GM18499 (cell line): ENCODE results near the gene CTNNBIP1.

ENCODE experiments used
- ATAC-seq: cut with Tn5 transposase; IDR thresholded peaks from one replicate; pipeline ENCODE4 v1.9.1; 2021; ENCODE audit warnings: moderate number of reproducible peaks; ENCODE audit not compliant: insufficient read depth, unreplicated experiment

CTNNBIP1 gene

DNA sequence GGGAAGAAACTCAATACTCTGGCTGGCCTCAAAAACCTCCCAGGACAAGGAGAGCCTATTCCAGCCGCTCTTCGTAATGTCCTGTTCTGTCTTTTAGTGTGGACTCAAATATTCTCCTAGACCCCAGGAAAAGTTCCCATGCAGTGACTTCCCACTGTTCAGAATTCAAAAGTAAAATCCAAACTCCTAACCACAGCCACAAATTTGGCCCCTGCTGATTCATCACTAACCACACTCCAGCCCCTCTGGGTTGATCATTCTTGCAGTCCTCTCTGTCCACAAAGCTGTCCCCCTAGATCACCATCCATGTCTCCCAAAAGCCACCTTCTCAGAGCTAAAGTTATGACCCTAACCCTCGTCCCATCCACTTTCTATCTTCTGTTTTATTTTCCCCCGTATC lies 5.1 kb downstream of the CTNNBIP1 start:
- ATAC-seq = no peak

DNA sequence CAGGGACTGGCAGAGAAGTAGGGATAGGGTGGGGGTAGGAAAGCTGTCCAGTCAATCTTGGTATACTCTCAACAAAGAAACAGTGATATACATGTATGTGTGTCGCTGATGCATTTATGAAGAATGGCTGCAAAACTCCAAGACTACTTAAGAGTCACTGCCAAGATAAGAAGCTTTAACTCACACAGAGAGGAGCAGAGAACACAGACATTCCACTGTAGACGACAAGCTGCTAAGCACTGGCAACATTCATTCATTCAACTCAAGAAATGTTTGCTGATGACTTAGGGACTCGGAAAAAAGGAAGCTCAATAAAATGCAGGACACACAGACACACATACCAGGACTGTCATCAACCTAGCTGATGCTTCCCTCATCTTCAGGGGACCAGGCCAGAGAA lies 5.5 kb downstream of the CTNNBIP1 start:
- ATAC-seq = no peak

DNA sequence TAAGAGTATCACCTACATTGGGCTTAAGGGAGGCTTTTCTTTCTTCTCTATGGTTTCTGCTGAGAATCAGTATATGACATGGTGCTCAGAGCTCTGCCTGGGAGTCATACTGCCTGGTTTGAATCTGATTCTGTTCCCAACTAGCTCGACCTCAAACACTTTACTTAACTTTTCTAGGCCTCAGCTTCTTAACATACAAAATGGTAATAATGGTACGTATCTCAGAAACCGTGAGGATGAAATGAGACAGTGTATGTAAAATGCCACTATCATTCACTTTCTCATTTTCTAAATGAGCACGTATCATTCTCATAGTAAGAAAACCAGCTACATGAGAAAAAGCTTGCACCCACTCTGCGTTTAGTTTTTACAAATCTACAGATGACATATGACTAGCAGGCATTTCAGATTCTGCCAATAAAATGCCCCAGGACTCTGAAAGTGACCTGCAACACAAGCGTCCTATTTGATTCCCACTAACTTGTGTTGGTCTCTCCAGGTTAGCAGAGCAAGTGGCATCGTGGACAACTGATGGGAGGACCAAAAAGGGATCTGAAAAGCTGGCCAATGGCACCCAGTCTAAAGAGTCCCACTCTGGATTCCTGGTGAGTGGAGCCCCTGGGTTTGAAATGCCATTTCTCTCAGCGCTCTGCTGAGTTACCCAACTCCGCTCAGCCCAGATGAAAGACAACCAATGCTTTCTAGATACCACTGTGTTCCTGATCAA lies 6.1 kb downstream of the CTNNBIP1 start:
- no peak for ATAC-seq

DNA sequence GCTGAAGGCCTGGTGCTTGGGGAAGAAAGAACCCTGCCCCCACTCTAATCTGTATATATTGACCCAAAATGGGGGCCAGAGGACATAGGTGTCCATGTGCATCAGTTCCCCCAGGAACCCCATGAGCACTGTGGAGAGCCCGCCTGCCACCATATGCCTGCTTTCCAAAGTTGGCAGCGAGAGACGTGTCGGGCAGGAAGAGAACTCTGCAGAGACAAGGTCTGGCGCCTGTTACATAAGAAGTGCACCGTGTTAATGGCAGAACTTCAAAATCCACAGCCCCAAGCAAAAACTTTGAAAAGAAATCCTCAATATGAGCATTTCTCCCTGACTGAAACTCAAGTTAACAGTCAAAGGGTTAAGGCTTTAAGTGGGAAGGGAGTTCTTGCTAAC lies 8.0 kb downstream of the CTNNBIP1 start:
- no peak for ATAC-seq

DNA sequence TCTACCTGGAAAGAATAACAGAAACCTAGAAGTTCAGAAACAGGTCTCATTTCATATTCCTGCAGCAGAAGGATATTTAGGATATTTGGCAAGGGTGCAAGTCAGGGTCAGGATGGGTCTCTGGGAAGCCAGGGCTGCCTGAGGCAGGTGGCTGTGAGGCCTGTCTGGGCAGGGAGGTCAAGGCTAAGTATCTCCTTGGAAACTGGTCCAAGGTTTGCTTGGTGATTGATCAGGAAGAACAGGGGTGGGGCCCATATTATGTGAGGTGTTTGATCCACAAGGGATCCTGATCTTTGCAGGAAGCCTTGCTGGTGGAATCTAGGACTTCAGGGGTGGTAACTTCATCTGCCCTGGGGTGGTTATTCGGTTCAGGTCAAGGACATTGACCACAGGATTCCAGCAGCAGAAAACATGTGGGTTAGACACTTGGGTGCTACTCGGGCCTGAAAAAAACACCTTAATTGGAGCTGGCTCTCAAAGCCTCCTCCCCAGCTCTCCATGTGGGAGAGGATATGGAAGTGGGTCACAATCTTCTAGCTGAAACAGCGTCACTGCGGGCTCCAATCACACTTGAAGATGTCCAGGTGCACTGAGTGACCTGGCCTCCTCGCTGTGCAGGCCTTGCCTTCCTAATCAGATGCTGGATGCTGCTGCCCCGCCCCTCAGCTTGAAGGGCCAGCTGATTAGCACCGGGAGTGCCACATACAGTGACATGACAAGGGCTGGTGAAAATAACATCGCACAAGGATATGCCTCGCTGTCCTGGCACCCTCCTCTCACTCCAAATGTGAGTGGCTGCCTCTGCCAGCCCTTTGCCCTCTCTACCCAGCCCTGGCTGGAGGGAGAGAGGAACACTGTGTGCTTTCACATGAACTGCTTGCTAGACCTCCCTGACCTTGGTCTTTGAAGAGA lies 8.7 kb downstream of the CTNNBIP1 start:
- no peak for ATAC-seq

DNA sequence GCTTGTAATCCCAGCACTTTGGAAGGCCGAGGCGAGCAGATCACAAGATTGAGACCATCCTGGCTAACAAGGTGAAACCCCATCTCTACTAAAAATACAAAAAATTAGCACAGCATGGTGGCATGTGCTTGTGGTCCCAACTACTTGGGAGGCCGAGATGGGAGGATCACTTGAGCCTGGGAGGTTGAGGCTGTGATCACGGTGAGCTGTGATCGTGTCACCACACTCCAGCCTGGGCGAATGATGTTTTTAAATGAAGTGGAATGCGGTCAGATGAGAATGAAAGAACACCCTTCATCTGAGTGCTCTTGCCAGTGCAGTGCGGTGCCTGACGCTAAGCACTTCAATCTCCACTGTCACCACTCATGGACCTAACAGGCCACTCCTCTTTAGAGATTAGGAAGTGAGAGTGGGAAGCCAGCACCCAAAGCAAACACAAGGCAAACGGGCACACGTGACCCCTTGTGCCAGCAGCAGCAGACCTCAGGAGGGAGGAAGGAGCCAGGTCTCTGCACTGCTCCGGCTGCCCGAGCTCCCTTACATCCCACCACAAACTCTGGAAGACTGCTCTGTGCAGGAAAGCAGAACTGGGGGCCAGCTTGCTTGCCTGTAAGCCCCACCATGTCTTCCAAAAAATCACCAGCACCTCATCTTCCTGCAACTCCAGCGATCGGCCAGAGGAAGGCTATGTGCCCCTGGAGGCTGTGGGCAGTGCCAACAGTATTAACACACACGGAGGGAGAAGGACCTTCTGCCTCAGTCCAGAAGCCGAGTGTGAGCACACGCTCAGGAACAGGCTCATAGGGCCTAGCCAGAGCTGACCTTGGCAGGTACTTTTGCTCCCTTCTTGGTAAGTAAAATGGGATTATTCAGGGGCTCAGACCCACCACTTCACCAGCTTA lies 9.7 kb downstream of the CTNNBIP1 start:
- no peak for ATAC-seq

DNA sequence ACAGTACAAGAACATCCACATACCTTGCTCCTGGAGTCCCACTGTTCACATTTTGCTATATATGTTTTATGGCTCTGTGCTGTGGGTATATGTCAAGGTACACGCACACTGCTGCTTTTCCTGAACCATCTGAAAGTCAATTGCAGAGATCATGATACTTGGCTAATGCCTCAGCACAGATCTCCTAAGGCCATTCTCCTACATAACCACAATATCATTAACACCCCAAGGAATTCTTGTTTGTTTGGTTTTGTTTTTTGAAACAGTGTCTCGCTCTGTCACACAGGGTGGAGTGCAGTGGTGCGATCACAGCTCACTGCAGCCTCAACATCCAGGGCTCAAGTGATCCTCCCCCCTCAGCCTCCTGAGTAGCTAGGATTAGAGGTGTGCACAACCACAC lies 16.0 kb downstream of the CTNNBIP1 start:
- no peak for ATAC-seq

DNA sequence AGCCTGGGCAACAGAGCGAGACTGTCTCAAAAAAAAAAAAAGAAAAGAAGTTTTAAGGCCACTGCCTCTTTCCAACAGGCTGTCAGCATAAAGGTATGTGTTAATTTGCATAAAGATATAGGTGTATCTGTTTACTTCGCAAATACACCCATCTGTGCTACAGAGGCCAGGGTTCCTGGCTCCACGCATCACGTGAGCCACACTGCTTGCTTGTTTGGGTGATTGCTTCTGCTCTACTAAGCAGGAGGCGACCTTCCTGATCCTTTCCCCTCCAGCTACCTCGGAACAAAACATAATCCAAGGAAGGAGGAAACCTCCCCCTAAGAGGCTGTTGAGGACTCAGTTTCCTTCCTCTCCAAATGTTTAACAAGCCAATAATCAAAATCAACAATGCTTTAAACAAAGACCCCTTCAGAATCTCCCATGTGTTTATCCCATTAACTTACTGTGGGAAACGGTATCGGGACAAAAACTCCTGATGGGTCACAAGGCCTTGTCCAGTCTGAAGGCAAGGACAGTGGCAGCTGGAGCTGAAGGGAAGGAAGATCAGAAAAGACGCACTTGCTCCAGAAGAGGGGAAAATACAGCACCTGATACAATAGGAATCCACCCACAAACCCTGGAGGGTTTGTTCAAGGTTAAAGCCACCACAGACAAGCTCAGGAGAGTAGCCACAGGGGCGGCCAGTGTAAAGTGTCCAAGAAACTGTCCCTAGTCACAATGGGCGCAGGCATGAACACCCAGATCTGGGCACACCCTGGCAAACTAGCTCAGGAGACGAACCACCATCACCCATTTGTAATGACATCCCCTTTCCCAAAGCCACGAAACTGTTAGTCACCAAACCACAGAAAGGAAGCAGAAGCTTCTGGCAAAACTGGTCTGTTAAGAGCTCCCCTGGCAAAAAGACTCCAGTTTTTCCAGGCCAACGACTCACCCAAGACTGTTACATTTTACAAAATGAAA lies 17.2 kb downstream of the CTNNBIP1 start:
- no peak for ATAC-seq

DNA sequence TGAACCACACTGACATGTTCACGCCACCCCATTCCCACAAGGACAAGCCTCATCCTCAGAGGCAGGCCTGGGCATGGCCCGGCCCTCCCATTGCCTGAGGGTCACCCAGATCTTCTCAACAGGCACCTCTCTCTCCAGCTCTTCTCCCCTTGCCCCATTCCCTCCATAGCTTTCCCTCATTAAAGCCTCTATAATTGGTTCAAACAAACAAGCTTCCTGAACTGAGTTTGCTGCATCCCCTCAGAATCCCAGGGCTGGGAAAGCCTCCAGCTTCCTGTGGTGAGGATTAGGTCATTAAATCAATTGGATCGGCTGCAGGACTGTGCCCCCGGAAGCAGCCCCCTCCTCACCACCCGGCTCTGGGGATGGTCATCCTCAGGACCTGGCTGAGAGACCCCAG lies 18.9 kb downstream of the CTNNBIP1 start:
- no peak for ATAC-seq

DNA sequence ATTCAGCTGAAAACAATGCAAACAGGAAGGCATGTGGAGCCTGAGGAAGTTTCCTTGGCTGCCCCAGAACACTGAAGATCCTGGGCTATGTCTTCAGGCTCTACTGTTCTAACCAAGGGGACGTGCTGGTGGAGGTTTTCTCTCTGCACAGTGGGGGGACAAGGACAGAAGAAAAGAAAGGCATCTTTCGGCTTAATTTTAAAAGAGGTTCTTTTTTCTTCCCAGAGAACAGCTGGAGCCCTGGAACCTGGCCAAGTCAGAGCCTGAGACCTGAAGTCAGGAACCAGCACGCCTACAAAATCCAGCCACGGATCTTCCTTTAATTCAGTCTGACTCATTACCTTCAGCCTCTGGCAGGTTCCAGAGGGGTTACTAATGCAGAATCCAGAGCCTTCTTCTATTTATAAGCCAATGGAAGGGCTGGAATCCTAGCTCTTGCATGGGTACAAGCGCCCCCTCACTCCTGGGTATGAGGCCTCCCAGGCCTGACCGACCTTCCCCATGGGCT lies 19.8 kb downstream of the CTNNBIP1 start:
- no peak for ATAC-seq

DNA sequence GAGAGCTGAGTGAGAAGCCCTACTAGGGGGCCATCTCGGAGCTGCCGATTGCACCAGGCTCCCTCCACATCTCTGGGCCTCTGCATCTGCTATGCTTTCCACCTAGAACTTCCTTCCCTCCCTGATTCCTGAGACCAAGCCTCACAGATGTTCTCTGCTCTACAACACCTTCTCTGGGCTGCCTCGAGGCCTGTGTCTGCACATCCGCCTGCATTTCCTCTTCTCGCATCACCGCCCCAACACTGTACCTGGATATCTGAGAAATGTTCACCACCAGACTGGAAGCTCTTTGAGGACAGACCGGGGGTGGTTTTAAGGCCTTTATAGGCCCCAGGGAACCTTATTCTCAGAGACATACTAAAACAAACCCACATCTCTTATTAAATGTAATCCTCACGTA lies 20.7 kb downstream of the CTNNBIP1 start:
- no peak for ATAC-seq

DNA sequence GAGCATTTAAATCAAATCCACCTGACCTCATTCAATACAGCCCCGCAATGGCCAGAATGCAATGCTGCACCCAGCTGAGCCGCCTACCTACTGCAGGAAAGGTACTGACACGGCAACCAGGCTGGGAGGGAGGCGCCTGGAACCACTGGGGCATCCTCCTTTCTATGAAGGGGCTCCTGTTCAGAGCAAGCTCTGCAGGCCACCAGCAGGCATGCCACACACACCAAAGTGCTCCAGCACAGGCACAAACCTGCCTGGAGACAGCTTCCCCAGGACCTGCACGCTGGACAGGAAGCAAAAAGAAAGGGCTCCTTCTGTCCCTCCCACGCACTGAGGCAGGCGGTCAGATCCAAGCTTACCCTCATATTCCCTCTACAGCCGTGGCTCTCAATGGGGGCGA lies 21.2 kb downstream of the CTNNBIP1 start:
- ATAC-seq = no peak

DNA sequence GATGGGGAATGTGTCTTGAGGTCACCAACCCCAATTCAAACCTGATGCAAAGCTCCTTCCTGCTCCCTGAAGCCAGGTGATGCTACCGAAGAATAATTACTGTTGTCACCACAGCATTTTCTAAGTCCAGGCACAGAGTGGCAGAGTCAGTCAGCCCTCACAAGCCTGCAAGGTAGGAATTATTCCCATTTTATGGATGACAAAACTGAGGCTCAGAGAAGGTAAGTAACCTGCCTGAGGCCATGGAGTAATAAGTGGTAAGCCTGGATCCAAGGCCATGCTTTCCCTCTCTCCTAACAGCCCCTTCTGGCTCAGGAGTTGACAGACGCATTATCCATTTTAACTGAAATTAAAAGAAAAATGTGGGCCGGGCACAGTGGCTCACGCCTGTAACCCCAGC lies 23.0 kb downstream of the CTNNBIP1 start:
- no peak for ATAC-seq

DNA sequence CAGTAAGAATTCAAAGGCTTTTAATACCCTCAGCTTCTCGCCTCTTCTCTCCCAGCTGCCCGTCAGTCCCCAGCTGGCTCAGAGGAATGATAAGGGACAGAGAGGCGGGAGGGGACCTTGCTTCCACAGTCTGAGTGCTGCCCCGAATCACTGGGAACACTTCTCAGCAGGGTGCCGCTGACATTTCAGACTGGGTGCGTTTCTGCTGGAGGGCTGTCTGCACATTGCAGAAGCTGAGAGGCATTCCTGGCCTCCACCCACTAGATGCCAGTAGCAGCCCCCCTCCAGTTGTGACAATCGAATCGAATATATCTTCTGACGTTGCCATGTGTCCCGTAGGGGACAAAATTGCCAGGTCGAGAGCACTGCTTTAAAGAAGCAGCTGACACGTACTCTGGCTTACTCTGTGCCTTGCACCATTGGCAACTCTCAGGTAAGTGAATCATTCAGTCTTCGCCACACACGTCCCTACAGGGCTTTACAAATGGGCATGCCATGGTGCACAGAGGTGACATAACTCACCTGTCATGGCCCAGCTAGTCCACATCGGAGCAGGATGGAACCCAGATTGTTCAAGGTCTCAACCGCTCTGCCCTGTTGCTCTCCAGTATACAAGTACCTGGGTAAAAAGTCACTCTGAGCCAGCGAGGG lies 23.9 kb downstream of the CTNNBIP1 start:
- no peak for ATAC-seq

DNA sequence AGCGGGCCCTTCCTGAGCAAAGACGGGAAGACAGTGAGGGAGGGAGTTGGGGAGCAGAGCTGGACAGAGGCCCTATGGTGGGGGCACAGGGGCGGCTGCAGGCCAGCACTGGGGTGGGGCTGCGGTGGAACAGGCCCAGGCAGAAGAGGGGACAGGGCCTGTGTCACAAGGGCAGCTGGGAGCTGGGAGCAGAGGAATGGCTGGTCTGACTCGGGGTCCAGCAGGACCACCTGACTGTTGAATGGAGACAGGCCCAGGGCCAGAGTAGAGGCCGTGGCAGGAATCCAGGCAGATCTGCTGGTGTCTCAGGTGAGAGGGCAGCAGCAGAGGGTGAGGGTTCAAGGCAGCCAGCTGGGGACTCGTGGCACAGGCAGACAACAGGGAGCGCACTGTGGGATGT lies 25.3 kb downstream of the CTNNBIP1 start:
- no peak for ATAC-seq

DNA sequence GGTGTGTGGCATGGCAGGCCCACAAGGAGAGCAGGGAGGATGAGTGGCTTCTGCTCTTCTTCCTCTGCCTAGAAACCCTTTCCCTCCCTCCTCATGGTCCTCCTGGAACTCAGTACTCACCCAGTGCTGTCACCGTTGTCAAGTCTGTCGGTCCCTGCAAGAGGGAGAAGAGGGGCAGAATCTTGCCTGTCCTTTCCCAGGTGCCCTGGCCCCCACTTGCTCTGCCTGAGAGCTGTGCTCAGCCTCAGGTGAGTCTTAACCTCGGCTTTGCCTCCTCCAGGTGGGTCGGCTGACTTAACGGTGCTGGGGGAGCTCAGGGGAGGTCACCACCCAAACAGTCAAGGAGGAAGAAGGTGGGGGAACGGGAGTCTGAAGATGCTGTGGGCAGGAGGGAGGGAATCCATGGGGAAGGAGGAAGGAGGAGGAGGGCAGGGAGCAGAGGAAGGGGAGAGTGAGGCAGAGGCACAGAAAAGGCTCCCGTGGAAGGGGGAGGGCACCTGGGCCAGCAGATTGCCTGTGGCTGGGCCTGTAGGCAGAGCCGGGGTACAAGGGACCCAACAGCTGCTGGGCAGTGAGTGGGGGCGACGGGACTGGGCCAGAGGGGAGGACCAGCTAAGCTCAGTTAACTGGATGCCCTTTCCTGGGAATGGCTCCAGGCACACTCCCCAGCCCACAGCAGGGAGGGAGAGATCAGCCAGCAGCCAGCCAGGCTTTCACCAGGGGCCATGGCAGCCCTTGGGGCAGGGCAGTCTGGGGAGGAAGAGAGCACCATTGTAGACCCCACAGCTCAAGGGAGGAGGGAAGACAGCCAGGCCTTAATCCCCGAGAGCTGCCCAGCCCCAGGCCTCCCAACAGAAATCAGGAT lies 26.3 kb downstream of the CTNNBIP1 start:
- no peak for ATAC-seq

DNA sequence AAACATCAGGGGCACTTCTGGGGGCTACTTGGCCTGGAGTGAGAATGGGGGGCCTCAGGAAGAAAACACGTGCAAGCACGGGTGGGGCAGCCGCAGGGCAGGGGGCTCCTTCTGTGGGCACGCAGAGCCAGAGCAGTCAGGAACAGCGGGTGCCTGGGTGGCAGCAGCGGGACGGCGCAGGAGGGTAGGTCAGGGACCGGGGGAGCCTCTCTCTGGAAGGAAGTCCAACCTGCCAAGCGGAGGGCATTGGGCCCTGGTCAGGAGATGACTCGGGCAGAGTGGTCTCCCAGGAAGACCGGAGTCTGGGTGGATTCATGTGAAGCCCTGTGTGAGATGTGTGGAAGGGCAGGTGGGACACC lies 27.1 kb downstream of the CTNNBIP1 start:
- ATAC-seq = no peak

DNA sequence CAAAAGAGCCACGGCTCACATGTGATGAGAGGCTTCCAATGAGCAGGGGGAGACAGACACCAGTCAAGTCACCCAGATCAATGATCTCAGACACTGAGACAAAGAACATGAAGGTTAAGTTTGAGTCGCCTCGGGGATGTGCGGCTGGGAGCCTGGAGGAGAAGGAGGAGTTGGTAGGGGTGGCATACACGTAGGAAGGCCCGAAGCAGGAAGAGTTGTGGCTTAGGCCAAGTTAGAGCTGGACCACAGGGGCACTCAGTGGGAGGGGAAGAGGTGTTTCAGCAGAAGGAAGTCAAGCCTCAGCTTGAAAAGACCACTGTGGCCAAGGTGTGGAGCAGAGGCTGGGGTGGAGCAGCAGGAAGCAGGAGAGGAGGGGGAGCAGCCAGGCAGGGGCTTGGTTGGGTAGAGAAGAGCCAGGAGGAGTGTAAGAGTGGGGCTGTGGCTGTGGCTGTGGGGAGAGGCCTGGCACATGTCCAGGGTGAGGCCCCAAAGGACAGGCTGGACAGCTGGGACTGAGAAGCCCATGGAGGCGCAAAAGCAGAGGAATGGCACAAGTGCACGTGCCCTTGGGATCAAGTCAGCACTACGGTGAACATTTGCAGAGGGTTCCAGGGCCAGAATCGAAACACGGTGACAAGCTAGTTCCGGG lies 27.6 kb downstream of the CTNNBIP1 start:
- no peak for ATAC-seq
